GM12874 (cell line): ENCODE results near the gene TACC2.

ENCODE experiments used
- CTCF ChIP-seq: IDR thresholded peaks from 2 replicates; pipeline ENCODE4 v1.5.1; 2011; ENCODE audit warnings: low read depth, mild to moderate bottlenecking, control low read depth, low read length, moderate library complexity; ENCODE audit not compliant: insufficient read depth

The TACC2 gene

GRCh38 chr10:122188706-122189105 is 199.7 kb downstream of the TACC2 start:
- no peak for TF ChIP-seq CTCF

GRCh38 chr10:122189185-122189584 is 200.2 kb downstream of the TACC2 start:
- no peak for TF ChIP-seq CTCF

- TF ChIP-seq CTCF: no peak
Measured at GRCh38 chr10:122190176-122190943, 201.4 kb downstream of the TACC2 start.

GRCh38 chr10:122191936-122192541 is 203.1 kb downstream of the TACC2 start:
- TF ChIP-seq CTCF: no peak

- TF ChIP-seq CTCF: no peak
Measured at GRCh38 chr10:122194251-122194650, 205.3 kb downstream of the TACC2 start.

GRCh38 chr10:122196218-122196617 is 207.3 kb downstream of the TACC2 start:
- no peak for TF ChIP-seq CTCF

- TF ChIP-seq CTCF: no peak
Measured at GRCh38 chr10:122197611-122198222, 208.8 kb downstream of the TACC2 start.
